GM12801 (cell line): Measurements from ENCODE around the gene SEZ6L.

Experiments used
- TF ChIP-seq, protein P1 (sequence below): IDR thresholded peaks from one replicate; pipeline ENCODE4 v1.5.1; 2011; ENCODE audit warnings: control low read depth; ENCODE audit not compliant: insufficient read length; ENCODE audit errors: extremely low read depth

The SEZ6L gene

DNA sequence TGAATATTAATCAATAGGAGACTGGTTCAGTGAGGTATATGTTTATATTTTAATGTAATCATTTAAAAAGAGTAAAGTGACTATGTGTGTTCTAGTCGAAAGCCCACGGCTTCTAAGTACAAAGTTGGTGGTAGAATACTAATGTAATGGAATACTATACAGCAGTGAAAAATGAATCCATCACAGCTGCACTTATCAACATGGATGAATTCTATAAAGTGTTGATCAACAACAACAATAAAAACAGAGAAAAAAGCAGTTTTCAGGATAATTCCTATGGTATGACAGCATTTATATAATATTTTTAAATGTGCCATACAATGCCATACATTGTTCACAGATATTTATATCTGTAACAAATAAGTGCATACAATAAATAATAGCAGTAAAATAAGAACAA lies 114.1 kb downstream of the SEZ6L start:
- TF ChIP-seq, protein P1, sequence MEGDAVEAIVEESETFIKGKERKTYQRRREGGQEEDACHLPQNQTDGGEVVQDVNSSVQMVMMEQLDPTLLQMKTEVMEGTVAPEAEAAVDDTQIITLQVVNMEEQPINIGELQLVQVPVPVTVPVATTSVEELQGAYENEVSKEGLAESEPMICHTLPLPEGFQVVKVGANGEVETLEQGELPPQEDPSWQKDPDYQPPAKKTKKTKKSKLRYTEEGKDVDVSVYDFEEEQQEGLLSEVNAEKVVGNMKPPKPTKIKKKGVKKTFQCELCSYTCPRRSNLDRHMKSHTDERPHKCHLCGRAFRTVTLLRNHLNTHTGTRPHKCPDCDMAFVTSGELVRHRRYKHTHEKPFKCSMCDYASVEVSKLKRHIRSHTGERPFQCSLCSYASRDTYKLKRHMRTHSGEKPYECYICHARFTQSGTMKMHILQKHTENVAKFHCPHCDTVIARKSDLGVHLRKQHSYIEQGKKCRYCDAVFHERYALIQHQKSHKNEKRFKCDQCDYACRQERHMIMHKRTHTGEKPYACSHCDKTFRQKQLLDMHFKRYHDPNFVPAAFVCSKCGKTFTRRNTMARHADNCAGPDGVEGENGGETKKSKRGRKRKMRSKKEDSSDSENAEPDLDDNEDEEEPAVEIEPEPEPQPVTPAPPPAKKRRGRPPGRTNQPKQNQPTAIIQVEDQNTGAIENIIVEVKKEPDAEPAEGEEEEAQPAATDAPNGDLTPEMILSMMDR: no peak

DNA sequence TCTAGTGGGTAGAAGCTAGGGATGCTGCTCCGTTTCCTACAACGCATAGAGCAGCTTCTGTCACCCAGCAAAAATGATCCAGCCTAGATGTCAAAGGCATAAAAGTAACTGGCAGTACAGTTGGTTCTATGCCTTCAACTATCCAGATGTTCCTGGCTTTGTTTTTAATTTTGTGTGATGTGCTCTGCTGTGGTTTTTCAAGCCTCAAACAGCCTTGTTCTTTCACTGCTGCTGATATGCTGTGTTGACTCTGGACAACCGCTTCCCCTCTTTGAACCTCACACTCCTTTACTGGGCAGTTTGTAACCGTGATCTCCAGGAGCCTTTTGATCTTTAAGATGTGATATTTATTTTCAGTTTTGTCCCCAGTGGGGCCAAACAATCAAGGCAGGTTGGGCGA lies 116.4 kb downstream of the SEZ6L start:
- TF ChIP-seq, protein P1: no peak

DNA sequence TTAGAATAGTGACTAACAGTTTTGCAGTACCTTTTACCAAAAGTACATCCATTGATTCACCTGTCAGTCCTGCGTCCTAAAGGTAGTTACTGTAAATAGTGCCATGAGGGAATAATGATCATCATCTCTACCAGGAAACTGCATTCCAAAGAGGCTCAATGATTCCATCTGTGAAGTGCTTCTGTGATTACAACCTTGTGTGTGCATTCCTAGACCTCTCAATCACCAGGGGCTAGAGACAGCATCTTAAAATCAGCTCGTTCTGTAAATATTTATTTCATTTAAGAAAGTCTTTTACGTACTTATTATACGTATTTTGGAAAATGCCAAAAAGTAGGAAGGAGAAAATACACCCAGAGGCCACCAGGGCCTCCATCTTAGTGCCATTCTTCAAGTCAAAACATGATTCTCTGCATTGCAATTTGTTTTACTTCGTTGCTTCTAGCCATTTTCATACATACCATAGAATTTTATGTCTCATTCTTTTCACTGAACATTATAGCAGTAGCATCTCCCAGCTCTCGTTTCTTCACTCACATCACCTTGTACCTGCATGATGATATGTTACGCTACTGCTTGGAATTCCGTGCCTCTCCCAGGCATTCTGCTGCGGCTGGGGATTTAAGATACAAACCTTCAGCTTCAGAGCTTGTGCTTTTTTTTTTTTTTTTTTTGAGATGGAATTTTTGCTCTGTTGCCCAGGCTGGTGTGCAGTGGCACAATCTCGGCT lies 117.0 kb downstream of the SEZ6L start:
- TF ChIP-seq, protein P1: no peak

GRCh38 chr22:26287382-26288225 lies 118.3 kb downstream of the SEZ6L start:
- TF ChIP-seq, protein P1: no peak

DNA sequence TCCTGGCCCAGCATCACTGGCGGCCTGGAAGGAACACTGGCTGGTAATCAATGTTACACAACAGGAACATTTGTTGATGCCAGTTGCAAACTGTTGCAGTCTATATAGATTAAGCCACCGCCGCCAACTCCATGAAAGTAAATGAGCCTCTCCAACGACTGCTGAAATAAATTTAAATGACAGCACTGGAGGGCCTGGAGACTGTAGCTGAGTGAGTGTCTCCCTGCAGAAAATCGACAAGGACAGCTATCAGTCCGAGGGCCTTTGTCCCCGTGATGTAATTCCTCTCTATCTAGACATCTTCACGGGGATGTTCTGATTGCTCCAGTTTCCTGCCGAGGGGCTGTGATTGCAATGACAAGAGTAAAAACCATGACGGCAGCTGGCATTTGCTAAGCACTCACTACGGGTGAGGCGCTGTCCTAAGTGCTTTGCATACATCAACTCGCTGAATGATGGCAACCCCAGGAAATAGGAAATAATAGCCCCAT lies 120.4 kb downstream of the SEZ6L start:
- TF ChIP-seq, protein P1: no peak

DNA sequence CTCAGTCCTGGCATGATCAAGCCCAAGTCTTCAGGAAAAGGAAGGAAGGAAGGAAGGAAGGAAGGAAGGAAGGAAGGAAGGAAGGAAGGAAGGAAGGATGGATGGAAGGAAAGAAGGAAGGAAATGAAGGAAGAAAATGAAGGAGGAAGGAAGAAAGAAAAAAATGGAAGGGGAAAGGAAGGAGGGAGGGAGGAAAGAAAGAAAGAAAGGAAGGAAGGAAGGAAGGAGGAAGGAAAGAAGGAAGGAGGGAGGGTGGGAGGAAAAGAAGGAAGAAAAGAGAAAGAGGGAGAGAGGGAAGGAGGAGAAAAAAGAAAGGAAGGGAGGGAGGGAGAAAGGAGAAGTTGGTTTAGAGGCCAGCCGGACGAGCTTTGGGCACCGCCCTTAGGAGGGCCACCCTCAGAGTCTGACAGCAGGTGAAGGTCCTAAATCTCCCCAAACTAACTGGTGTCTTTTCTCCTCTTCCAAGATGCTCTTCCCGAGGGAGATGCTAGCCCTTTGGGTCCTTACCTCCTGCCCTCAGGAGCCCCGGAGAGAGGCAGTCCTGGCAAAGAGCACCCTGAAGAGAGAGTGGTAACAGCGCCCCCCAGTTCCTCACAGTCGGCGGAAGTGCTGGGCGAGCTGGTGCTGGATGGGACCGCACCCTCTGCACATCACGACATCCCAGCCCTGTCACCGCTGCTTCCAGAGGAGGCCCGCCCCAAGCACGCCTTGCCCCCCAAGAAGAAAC lies 122.8 kb downstream of the SEZ6L start:
- TF ChIP-seq, protein P1: no peak

GRCh38 chr22:26292667-26292995 lies 123.4 kb downstream of the SEZ6L start:
- TF ChIP-seq, protein P1: no peak
